ENCODE measurements around the gene TIAM1. TPM values are rescaled to one million over a fixed set of nuclear protein-coding genes. Genes with fewer than 3 reads are reported as not detected.

The TIAM1 gene
- total RNA-seq, 1 donor from 2014 or later: 2.7 TPM

DNA sequence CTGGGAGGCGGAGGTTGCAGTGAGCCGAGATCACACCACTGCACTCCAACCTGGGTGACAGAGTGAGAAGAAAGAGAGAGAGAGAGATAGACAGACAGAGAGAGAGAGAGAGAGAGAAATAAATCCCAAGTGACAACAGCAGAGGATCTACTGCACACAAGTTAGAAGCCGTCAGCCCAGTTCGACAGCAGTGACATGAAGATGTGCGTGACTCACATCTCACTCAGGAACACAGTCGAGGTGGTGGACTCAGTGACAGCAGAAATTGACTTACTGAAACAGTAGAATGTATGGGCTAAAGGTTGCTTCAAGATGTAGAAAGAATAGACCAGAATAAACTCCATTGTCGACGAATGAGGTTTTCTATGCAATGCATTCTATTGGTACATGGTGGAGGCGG, 228.8 kb downstream of the TIAM1 start:
- no peak for DNase-seq (ENCODE audit: low spot score in 2 of 2)
- no peaks in the 10 kb centered on the region for H3K4me1 ChIP-seq
- intact Hi-C loops (cut with DNase I): no loop called here

DNA sequence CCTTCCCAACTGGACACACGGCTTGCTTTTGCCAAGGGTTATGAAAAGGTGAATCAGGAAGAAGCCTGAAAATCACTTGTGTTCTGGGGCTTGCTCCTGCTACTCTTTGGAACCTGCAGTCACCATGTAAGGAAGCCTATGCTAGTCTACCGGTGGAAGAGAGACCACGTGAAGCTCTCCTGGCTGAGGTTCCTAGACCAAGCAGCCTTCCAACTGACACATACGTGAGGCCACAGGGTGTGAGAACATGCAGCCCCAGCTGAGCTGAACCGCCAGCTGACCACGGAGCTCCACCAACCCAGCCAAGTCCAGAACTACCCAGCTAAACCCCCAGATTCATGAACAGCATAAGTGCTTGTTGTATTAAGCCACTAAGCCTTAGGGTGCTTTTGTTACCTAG, 233.0 kb downstream of the TIAM1 start:
- Histone ChIP-seq H3K4me1 (no peaks in the 10 kb centered on the region), H3K36me3 (no peaks in the 10 kb centered on the region), H3K4me3 (no peak overlapping the region), H3K27ac (no peak overlapping the region), H3K9me3 (no peaks in the 10 kb centered on the region), H3K27me3 (no peaks in the 10 kb centered on the region)
- no peak for DNase-seq (ENCODE audit: low spot score in 2 of 2)
- TF ChIP-seq CTCF (IDR thresholded peaks at IDR 0.05): no peak
- intact Hi-C loops (cut with DNase I): no loop called here

More for the DNA sequence above, 228.8 kb downstream of the TIAM1 start:
- TF ChIP-seq CTCF (IDR thresholded peaks at IDR 0.05): no peak
- Histone ChIP-seq H3K27me3 (no peaks in the 10 kb centered on the region), H3K27ac (no peak overlapping the region), H3K9me3 (no peaks in the 10 kb centered on the region), H3K36me3 (no peaks in the 10 kb centered on the region), H3K4me3 (no peak overlapping the region)

- TF ChIP-seq CTCF (IDR thresholded peaks at IDR 0.05): no peak
- Histone ChIP-seq H3K27ac (no peak overlapping the region), H3K4me1 (no peaks in the 10 kb centered on the region), H3K27me3 (no peaks in the 10 kb centered on the region), H3K36me3 (no peaks in the 10 kb centered on the region), H3K9me3 (no peaks in the 10 kb centered on the region), H3K4me3 (no peak overlapping the region)
- intact Hi-C loops (cut with DNase I): no loop called here
- DNase-seq (ENCODE audit: low spot score in 2 of 2): no peak
These were observed 233.6 kb downstream of the TIAM1 start for GRCh38 chr21:31110430-31110829.

- intact Hi-C loops (cut with DNase I): loop anchor here (10.0 kb wide), 1 partner anchor 497 kb away; no protein-coding TSS in a partner anchor
- no peak for TF ChIP-seq CTCF (IDR thresholded peaks at IDR 0.05)
- H3K4me3 ChIP-seq: no peak overlapping the region
- no peaks in the 10 kb centered on the region for H3K27me3 ChIP-seq
- no peak overlapping the region for H3K27ac ChIP-seq
- no peaks in the 10 kb centered on the region for H3K36me3 ChIP-seq
- DNase-seq (ENCODE audit: low spot score in 2 of 2): no peak
- no peaks in the 10 kb centered on the region for H3K4me1 ChIP-seq
- H3K9me3 ChIP-seq: no peaks in the 10 kb centered on the region
These were observed 236.2 kb downstream of the TIAM1 start for GRCh38 chr21:31107871-31108270.

GRCh38 chr21:31107176-31107785, 236.8 kb downstream of the TIAM1 start:
- Histone ChIP-seq H3K4me3 (no peak overlapping the region), H3K27me3 (no peaks in the 10 kb centered on the region), H3K36me3 (no peaks in the 10 kb centered on the region), H3K9me3 (no peaks in the 10 kb centered on the region), H3K27ac (no peak overlapping the region), H3K4me1 (no peaks in the 10 kb centered on the region)
- no peak for TF ChIP-seq CTCF (IDR thresholded peaks at IDR 0.05)
- no peak for DNase-seq (ENCODE audit: low spot score in 2 of 2)
- intact Hi-C loops (cut with DNase I): loop anchor here (10.0 kb wide), 1 partner anchor 498 kb away; no protein-coding TSS in a partner anchor

Data from ascending aorta (tissue), 2 donors.